HL-60 (cell line): Measurements from ENCODE around the gene PPP3CA.

Source experiments
- DNase-seq, 2 experiments: peaks; one replicate each; pipeline ENCODE4 v3.0.0-alpha.2; 2010 to 2020; ENCODE audit warnings: low read depth in 1 of 2, low spot score in 1 of 2
- H3K27ac ChIP-seq: fragments of 250-450 bp; sonication (Bioruptor Pico); replicated peaks from 2 replicates; pipeline ENCODE4 v1.5.1; 2020; ENCODE audit warnings: mild to moderate bottlenecking, moderate library complexity
- H3K27me3 ChIP-seq: fragments of 250-450 bp; sonication (Bioruptor Pico); 2 replicates; pipeline ENCODE4 v1.5.1; 2021; ENCODE audit warnings: mild to moderate bottlenecking, moderate library complexity; ENCODE audit not compliant: insufficient read depth, poor library complexity, severe bottlenecking
- H3K4me3 ChIP-seq: replicated peaks from 2 replicates; pipeline ENCODE4 v1.5.1; 2011; ENCODE audit warnings: mild to moderate bottlenecking, control low read depth, low read length; ENCODE audit not compliant: insufficient read depth
- CTCF ChIP-seq: IDR thresholded peaks from one replicate; pipeline ENCODE4 v1.5.1; 2011; ENCODE audit warnings: low read length, control low read depth, inconsistent platforms; ENCODE audit not compliant: insufficient read depth
- GABPA ChIP-seq: IDR thresholded peaks from 2 replicates; pipeline ENCODE4 v1.6.1; 2012; ENCODE audit warnings: low read depth
- POLR2AphosphoS5 ChIP-seq: IDR thresholded peaks from 2 replicates; pipeline ENCODE4 v1.6.1; 2012; ENCODE audit warnings: low read depth
- REST ChIP-seq: IDR thresholded peaks from 2 replicates; pipeline ENCODE4 v1.6.1; 2012; ENCODE audit warnings: low read depth; ENCODE audit not compliant: insufficient replicate concordance
- SPI1 ChIP-seq: IDR thresholded peaks from 2 replicates; pipeline ENCODE4 v1.6.1; 2012; ENCODE audit warnings: low read depth, mild to moderate bottlenecking, borderline replicate concordance

The PPP3CA gene

GRCh38 chr4:101254776-101255175, 92.5 kb downstream of the PPP3CA start:
- no peak overlapping the region for H3K4me3 ChIP-seq
- TF ChIP-seq POLR2AphosphoS5 (no peak), SPI1 (no peak), GABPA (no peak), REST (no peak), CTCF (no peak)
- H3K27me3 ChIP-seq, result no peaks in the 10 kb centered on the region
- H3K27ac ChIP-seq, result no peak overlapping the region
- no peak for DNase-seq

- H3K4me3 ChIP-seq, result no peak overlapping the region
- TF ChIP-seq SPI1 (no peak), CTCF (no peak), REST (no peak), GABPA (no peak), POLR2AphosphoS5 (no peak)
- DNase-seq, result no peak
- no peaks in the 10 kb centered on the region for H3K27me3 ChIP-seq
- H3K27ac ChIP-seq, result no peak overlapping the region
Measured at GRCh38 chr4:101253121-101253520, 94.2 kb downstream of the PPP3CA start.

GRCh38 chr4:101252721-101253120, 94.6 kb downstream of the PPP3CA start:
- no peaks in the 10 kb centered on the region for H3K27me3 ChIP-seq
- H3K27ac ChIP-seq, result no peak overlapping the region
- H3K4me3 ChIP-seq, result no peak overlapping the region
- TF ChIP-seq GABPA (no peak), REST (no peak), POLR2AphosphoS5 (no peak), CTCF (no peak), SPI1 (no peak)
- DNase-seq, result no peak
